ENCODE data around the gene DIP2C.

DNA sequence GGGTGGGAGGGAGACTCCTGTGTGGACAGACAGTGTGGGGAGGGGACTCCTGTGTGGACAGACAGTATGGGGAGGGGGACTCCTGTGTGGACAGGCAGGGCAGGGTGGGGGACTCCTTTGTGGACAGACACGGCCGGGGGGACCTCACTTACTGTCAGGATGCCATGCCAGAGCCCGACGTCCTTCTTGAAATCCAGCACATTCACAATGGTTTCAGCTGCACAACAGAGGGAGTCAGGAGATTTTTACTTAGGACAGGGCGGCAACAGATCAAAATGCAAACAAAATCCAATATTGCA, 301.9 kb downstream of the DIP2C start:
- TF ChIP-seq, protein P1, sequence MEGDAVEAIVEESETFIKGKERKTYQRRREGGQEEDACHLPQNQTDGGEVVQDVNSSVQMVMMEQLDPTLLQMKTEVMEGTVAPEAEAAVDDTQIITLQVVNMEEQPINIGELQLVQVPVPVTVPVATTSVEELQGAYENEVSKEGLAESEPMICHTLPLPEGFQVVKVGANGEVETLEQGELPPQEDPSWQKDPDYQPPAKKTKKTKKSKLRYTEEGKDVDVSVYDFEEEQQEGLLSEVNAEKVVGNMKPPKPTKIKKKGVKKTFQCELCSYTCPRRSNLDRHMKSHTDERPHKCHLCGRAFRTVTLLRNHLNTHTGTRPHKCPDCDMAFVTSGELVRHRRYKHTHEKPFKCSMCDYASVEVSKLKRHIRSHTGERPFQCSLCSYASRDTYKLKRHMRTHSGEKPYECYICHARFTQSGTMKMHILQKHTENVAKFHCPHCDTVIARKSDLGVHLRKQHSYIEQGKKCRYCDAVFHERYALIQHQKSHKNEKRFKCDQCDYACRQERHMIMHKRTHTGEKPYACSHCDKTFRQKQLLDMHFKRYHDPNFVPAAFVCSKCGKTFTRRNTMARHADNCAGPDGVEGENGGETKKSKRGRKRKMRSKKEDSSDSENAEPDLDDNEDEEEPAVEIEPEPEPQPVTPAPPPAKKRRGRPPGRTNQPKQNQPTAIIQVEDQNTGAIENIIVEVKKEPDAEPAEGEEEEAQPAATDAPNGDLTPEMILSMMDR (IDR thresholded peaks at IDR 0.05) = no peak
- no peak for TF ChIP-seq POLR2A (IDR thresholded peaks at IDR 0.05)
